Epidermal melanocyte (primary cell): Measurements from ENCODE around the gene AP4E1.
"Not testable (repeated sequence)": the region's sequence is repeated elsewhere in the genome, so short reads cannot be mapped to it uniquely, and the experiment has no call there.

Source experiments
- DNase-seq: peaks from one replicate; pipeline ENCODE4 v3.0.0; 2011; ENCODE audit warnings: low spot score; ENCODE audit not compliant: insufficient read length

The AP4E1 gene

DNA sequence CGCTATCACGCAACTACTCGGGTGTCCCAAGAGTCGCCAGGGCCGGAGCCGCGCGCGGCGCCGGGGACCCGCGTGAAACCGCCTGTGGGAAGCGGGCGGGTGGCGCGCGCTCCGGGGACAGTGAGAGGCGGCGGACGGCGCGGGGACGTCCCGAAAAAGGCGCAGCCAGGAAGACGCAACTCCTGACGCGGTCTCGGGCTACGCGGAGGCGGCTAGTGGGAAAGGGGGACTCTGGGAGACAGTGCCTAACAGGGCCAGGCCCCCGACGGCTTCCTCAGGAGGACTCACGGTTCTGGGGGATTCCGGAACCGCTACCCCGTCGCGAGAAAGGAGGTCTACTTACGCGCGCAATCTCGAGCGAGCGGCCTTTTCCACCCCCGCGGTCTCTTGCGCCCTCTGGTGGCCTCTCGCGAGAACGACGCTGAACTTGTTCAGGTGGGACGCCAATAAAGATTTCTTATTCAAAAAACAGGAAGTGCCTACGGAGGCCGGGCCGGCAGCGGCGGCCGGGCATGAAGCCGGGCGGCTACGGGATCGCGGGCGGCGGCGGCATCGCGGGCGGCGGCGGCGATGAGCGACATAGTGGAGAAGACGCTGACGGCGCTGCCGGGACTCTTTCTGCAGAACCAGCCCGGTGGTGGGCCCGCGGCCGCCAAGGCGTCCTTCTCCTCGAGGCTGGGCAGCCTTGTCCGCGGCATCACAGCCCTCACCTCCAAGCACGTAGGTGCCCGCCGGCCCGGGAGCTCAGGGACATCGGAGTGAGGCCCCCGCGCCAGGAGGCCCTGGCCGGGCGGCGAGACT lies at the start of gene AP4E1:
TSS of gene AP4E1 (plus strand) at position 475 of the 801 bp plus-strand sequence. CDS start at position 571, 96 bp downstream.
- peak; percentile 49 for DNase-seq

- no peak for DNase-seq
Measured at GRCh38 chr15:50860824-50861223, 47.7 kb upstream of the AP4E1 start.

GRCh38 chr15:50862553-50862952 lies 45.9 kb upstream of the AP4E1 start:
- no peak for DNase-seq

- DNase-seq = no peak
Measured at GRCh38 chr15:50864873-50865272, 43.6 kb upstream of the AP4E1 start.

- DNase-seq = no peak
Measured at GRCh38 chr15:50865515-50866353, 42.7 kb upstream of the AP4E1 start.

DNA sequence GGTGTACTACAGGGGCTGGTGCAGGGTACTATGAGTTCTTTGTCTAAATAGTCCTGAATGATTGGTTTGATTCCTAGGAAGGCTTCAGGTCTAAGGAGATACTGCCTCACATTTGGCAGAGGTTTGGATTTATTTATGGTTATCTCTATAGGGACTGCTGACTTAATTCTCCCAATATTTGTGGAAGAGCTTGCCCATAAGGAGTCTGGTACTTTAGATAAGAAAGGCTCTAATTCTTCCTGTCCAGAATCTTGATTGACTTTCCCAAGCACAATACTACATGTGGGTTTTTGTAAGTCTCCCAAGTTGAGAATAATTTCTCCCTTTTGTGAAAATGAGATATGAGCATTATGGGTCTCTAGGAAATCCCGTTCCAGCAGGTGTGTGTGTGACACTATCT lies 36.7 kb upstream of the AP4E1 start:
- DNase-seq = no peak

GRCh38 chr15:50872832-50873426 lies 35.6 kb upstream of the AP4E1 start:
- no peak for DNase-seq

DNA sequence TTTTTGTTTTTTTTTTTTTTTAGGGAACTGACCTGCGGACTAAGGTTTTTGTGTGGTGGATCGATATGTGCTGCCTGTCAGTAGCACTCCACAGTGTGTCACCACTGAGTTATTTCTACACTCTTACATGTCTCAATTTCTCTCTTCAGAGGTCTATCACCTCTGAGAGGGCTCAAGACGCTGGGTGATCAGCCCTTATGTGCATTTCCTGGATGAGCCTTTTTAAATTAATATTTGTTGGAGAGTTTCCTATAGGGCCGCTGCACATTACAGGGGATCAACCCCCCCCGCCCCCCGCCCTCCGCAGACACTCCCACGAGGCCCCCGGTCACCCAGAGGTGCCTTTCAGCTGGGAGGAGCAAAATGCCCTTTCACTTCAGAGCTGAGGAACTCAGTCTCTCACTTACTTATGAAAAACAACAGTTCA lies 34.5 kb upstream of the AP4E1 start:
- DNase-seq = no peak

- DNase-seq = not testable (repeated sequence)
Measured at GRCh38 chr15:50875238-50875637, 33.2 kb upstream of the AP4E1 start.

GRCh38 chr15:50876260-50876988 lies 32.1 kb upstream of the AP4E1 start:
- DNase-seq = no peak

- peak; percentile 59 for DNase-seq
Measured at GRCh38 chr15:50876989-50877360, 31.5 kb upstream of the AP4E1 start.

DNA sequence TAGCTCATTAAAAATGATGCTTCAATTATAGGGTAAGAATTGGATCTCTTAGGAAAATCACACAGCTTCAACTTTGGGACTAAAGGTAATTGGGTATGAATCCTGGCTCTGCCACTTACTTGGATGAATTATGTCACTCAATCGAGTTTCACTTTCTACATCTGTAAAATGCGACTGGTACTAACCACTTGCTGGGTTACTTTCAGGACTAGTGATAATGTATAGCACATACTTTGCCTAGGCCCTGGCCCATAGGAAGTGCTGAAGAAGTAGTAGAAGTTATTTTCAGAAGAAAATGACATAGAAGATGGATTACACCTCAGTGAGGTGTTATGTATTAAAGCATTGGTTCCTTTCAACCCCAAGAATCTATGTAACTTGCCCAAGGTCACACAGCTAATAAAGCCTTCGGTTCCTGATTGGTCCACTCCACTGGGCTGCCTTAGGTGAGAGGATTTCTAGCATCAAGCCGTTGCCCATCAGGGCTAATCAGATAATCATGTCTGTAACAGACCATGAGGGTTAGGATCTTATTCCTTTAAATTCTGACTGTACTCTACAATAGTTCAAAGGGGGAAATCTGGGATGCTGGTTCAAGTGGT lies 29.4 kb upstream of the AP4E1 start:
- no peak for DNase-seq

DNA sequence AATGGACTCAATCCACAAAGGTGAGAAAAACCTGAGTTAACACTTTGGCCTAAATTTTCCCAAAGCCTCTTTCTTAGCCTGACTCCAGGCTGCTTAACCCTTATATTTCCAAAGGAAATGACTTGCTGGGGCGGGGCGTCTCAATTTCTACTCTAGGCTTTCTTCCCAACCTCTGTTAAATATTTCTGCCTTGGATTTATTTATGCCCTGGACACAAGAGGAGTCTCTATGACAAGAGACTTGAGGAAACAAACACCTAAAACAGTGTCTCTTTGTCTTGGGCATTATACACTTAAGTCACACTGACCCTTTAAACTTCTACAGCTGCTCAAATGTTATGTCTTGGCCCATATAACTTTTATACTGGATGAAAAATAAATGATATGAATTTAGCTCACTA lies 28.3 kb upstream of the AP4E1 start:
- no peak for DNase-seq

DNA sequence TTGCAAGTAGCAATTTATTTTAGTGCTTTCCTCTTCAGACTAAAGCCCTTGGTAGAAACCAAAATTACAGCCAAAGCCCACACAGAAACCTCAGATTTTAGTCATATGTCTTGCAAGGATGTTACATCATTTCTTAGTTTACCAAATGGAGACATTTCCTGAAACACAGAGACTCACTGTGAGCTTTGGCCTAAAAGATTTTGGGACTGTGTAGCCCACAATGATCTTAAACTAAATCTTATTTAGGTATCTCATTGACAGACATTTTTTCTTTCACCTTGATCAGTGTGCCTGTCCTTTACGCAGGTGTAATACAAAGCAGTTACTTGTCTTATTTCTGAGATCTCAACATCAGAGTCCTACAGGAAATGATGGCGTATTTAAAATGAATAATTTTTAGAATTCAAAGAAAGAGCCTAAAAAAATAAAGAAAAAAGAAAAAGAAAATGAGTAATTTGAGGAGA lies 27.8 kb upstream of the AP4E1 start:
- no peak for DNase-seq

DNA sequence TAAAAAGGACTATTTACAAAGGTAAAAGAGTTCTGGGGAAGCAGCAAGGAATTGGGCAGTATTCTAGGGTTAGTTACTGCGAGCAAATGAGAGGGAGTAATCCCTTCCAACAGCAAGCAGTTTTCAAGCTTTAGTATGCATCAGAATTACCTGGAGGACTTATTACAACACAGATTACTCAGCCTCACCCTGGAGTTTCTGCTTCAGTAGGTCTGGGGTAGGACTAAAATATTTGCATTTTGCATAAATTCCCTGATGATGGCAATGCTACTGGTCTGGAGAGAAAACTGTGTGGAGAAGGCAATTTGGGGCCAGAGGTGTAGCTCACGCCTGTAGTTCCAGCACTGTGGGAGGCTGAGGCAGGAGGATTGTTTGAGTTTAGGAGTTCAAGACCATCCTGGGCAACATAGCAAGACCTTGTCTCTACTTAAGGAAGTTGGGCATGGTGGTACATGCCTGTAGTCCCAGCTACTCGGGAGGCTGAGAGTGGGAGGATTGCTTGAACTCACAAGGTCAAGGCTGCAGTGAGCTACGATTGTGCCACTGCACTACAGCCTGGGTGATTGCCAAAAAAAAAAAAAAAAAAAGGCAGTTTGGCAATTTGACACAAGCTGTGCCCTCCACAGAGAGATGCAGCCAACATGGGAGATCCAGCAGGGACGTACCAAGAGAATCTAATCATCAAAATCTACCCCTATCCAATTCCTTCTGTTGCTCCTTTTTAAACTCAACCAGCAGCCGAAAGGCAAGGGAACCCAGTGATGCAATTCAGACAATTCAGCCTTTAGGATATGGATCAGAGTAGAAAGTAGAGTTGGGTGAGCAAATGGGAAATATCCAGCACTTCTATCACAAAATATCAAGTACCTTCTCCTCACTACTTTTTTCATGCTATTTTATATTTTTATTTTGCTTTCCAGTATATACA lies 27.1 kb upstream of the AP4E1 start:
- no peak for DNase-seq

DNA sequence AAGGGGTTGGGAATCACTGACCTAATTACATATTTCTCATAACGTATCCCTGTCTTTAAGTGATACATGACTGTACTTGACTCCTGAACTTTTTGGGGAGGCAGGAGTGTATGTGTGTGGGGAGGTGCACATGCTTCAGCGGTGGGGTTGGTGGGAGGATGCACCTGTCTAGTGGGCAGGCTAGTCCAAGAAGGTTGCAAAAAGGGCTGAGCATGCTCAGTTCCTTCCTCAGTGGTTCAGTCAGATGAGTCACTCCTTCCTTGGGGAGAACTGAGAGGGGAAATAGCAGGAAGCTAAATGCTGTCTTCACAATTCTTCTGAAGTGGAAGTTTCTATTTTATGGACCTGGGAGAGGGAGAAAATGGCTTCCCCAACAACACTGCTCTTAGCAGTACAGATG lies 24.6 kb upstream of the AP4E1 start:
- no peak for DNase-seq

DNA sequence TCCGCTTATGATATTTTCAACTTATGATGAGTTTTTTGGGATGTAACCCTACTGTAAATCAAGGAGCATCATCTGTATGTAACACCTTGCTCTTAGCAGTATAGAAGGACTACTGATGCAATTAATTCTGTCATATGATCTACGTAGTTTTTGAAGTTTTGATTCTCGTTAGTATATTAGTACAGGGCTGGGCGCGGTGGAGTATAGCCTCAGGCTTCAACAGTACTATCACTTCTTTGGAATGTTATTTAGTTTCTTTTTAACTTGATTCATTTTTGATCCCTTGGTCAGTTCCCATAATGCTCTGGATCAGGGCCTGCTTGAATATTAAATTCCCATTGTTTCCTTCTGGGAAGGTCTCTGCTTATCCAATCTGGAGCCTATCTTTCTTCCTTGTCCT lies 23.9 kb upstream of the AP4E1 start:
- no peak for DNase-seq

- DNase-seq = no peak
Measured at GRCh38 chr15:50886139-50886467, 22.4 kb upstream of the AP4E1 start.

DNA sequence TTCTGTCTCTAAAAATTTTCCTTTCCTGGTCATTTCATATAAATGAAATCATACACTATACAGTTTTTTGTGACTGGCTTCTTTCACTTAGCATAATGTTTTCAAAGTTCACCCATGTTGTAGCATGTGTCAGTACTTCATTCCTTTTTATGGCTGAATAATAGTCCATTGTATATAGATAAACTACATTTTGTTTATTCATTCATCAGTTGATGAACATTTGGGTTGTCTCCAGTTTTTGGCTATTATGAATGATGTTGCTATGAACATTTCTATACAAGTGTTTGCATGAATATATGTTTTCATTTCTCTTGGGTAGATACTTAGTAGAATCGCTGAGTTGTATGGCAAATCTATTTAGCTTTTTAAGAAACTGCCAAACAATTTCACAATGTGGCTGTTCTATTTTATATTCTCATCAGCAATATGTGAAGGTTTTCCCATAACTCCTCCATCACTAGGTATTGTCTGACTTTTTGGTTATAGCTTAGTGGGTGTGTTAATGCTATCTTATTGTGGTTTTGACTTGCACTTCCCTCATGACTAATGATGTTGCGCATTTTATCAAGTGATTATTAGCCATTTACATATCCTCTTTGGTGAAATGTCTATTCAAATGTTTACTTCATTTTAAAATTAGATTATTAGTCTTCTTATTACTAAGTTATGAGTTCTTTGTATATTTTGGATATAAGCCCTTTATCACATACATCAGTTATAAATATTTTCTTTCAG lies 21.7 kb upstream of the AP4E1 start:
- DNase-seq = no peak
